Natural killer cell (primary cell): ENCODE data around the gene PRR5L. TPM values are rescaled to one million over a fixed set of nuclear protein-coding genes. Genes with fewer than 3 reads are reported as not detected.

ENCODE experiments used
- ATAC-seq, 3 donors: fragments of 150-1000 bp in 2 of 3; fragments of 200-7000 bp in 1 of 3; cut with Tn5 transposase; 1 replicate in 1 of 3; 2 replicates in 2 of 3; pipeline ENCODE4 v1.10.0; 2021; ENCODE audit warnings: mild to moderate bottlenecking in 2 of 3, moderate library complexity in 2 of 3
- DNase-seq, 2 donors: peaks; one replicate each; pipeline versions ENCODE4 v3.0.0 to v3.0.0-alpha.2; 2013 to 2021; ENCODE audit warnings: mixed read lengths in 1 of 2
- H3K27ac ChIP-seq: one replicate; pipeline ENCODE4 v1.5.1; 2013; ENCODE audit warnings: mild to moderate bottlenecking, low read length
- H3K27me3 ChIP-seq: one replicate; pipeline ENCODE4 v1.6.1; 2013; ENCODE audit warnings: low read length; ENCODE audit not compliant: control insufficient read depth, insufficient read depth
- H3K36me3 ChIP-seq: one replicate; pipeline ENCODE4 v1.6.1; 2013; ENCODE audit warnings: low read length; ENCODE audit not compliant: control insufficient read depth, insufficient read depth
- H3K4me1 ChIP-seq: one replicate; pipeline ENCODE4 v1.6.1; 2013; ENCODE audit warnings: low read length; ENCODE audit not compliant: control insufficient read depth, insufficient read depth
- H3K4me3 ChIP-seq: one replicate; pipeline ENCODE4 v1.5.1; 2013; ENCODE audit warnings: low read length
- H3K9me3 ChIP-seq: one replicate; pipeline ENCODE4 v1.6.1; 2013; ENCODE audit warnings: low read length; ENCODE audit not compliant: control insufficient read depth, insufficient read depth
- H3K27ac Mint-ChIP-seq, 2 donors: one replicate each; pipeline ENCODE4 v1.8.0; 2022; ENCODE audit warnings: mild to moderate bottlenecking in 2 of 2, mixed read lengths in 2 of 2, moderate library complexity in 1 of 2
- H3K27me3 Mint-ChIP-seq, 2 donors: one replicate each; pipeline ENCODE4 v1.8.0; 2022; ENCODE audit warnings: low read depth in 2 of 2, mixed read lengths in 2 of 2
- H3K36me3 Mint-ChIP-seq: one replicate; pipeline ENCODE4 v1.8.0; 2022; ENCODE audit warnings: mixed read lengths
- H3K4me1 Mint-ChIP-seq, 2 donors: one replicate each; pipeline ENCODE4 v1.8.0; 2022; ENCODE audit warnings: mixed read lengths in 2 of 2
- H3K4me3 Mint-ChIP-seq: one replicate; pipeline ENCODE4 v1.8.0; 2022; ENCODE audit warnings: mild to moderate bottlenecking, moderate library complexity, mixed read lengths
- H3K9me3 Mint-ChIP-seq, 2 donors: one replicate each; pipeline ENCODE4 v1.8.0; 2022; ENCODE audit warnings: mixed read lengths in 2 of 2
- WGBS: methylation state at CpG from one replicate; pipeline ENCODE4 v1.1.7; 2013; ENCODE audit warnings: missing lambda C conversion rate; ENCODE audit not compliant: insufficient coverage; 5-methylcytosine and 5-hydroxymethylcytosine counted together
- intact Hi-C: fragments of 100-400 bp; cut with micrococcal nuclease; formaldehyde crosslinking; loops from one replicate; pipeline ENCODE4 v1.14.2; 2022
- total RNA-seq, 4 donors: library from RNA; stranded (reverse); fragments of 120-200 nt in 1 of 4; gene quantifications; one replicate each; pipeline versions ENCODE4 v1.2.3 to v1.2.4, GENCODE V29; 2013 to 2022
- TF ChIP-seq, protein P1 (sequence below): fragments of 200-600 bp; IDR thresholded peaks from one replicate; pipeline ENCODE4 v1.8.0; 2022; ENCODE audit warnings: antibody characterized with exemption

PRR5L gene
- total RNA-seq, 3 donors from 2014 or later (not counting 1 experiment from before 2014, with no cell fraction given): 128 to 367 (median 303) TPM

DNA sequence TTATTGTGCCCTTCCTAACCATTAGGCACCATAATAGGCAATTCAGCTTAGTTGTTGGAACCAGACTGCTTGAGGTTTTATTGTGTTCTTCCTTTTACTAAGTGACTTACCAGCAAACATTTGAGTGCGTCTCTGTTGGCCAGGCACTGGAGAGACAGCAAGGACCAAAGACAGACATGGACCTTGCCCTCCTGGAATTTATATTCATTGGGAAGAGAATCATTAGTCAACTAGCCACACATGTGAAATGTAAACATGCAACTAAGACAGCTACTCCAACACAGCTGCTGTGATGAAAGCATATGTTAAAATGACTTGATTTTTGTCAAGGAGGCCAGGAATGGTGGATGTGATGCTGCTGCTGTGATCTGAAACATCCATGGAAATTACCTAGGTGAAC is 107.6 kb downstream of the PRR5L start:
- intact Hi-C loops: no loop called here
- Histone ChIP-seq H3K9me3 (no peaks in the 10 kb centered on the region), H3K27me3 (no peaks in the 10 kb centered on the region), H3K36me3 (peaks cover 80% of the 10 kb centered on the region), H3K4me1 (peaks cover 41% of the 10 kb centered on the region), H3K27ac (no peak overlapping the region), H3K4me3 (no peak overlapping the region)
- Mint-ChIP-seq H3K9me3 (no peaks in the 10 kb centered on the region), H3K27ac (peak overlapping the region; percentile 97 to 99), H3K4me1 (peaks cover 61 to 65% of the 10 kb centered on the region in 2 donors), H3K4me3 (no peak overlapping the region), H3K36me3 (peaks cover 32% of the 10 kb centered on the region), H3K27me3 (no peaks in the 10 kb centered on the region)
- no CpG with 5 or more reads among the region's 1 CpG for WGBS
- TF ChIP-seq, protein P1, sequence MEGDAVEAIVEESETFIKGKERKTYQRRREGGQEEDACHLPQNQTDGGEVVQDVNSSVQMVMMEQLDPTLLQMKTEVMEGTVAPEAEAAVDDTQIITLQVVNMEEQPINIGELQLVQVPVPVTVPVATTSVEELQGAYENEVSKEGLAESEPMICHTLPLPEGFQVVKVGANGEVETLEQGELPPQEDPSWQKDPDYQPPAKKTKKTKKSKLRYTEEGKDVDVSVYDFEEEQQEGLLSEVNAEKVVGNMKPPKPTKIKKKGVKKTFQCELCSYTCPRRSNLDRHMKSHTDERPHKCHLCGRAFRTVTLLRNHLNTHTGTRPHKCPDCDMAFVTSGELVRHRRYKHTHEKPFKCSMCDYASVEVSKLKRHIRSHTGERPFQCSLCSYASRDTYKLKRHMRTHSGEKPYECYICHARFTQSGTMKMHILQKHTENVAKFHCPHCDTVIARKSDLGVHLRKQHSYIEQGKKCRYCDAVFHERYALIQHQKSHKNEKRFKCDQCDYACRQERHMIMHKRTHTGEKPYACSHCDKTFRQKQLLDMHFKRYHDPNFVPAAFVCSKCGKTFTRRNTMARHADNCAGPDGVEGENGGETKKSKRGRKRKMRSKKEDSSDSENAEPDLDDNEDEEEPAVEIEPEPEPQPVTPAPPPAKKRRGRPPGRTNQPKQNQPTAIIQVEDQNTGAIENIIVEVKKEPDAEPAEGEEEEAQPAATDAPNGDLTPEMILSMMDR: no peak
- DNase-seq (no peak), ATAC-seq (no peak)

DNA sequence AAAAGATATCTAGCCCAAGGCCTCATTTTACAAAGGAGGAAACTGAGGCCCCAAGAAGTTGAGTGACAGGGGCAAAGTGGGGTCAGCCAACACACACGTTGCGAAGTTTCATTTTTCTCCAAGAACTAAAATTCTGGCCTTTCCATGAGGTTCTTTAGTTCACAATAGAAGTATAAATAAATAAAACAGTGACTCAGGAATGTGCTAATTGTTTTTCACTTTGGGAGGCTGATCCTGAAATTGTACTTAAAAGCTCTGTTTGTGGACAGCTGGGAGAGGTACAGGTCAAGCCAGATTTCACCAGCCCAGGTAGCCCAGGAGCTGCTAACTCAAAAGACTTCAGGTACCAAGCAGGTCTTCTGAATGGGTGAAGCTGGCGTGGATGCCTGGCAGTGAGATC is 108.7 kb downstream of the PRR5L start:
- peaks cover 61 to 65% of the 10 kb centered on the region in 2 donors for H3K4me1 Mint-ChIP-seq

DNA sequence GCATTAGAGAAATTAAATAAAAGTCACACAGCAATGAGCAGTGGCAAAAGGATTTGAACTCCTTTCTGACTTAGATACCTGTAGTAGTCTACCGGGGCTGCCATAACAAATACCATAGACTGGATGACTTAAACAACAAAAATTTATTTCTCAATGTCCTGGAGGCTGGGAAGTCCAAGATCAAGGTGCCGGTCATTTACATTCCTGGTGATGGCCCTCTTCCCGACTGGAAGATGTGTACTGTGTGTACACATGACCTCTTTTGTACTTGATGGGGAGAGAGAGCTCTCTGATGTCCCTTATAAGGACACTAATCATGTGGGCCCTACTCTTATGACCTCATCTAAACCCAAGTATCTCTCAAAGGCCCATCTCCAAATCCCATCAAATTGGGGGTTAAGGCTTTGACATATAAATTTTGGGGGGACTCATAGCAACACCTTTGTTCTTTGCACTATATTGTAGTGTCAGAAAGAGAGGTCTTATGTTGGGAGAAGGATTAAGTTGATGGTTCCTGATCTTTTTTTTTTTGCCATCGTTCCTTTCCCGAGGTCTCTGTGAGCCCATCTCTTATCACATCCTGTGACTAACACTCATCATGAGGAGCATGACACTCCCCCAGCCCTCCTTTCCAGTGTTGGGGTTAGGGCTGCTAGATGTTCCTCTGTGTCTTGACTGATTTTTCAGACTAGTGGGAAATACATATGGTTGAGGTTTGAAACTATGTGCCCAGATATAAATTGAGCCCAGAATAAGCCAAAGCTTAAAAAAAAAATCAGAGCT is 109.7 kb downstream of the PRR5L start:
- TF ChIP-seq, protein P1: no peak
- no peak overlapping the region for H3K4me3 Mint-ChIP-seq
- H3K27ac Mint-ChIP-seq: peak overlapping the region; percentile 97 to 99
- Histone ChIP-seq H3K36me3 (peaks cover 72% of the 10 kb centered on the region), H3K27me3 (no peaks in the 10 kb centered on the region), H3K27ac (peak overlapping the region; percentile 25), H3K4me1 (peaks cover 42% of the 10 kb centered on the region), H3K9me3 (no peaks in the 10 kb centered on the region), H3K4me3 (no peak overlapping the region)
- WGBS: 96% methylated on average over 3 of the region's 5 CpGs
- H3K4me1 Mint-ChIP-seq: peaks cover 61 to 66% of the 10 kb centered on the region in 2 donors
- no peak for DNase-seq
- no peaks in the 10 kb centered on the region for H3K9me3 Mint-ChIP-seq
- no peaks in the 10 kb centered on the region for H3K27me3 Mint-ChIP-seq
- no peak for ATAC-seq
- intact Hi-C loops: no loop called here
- peaks cover 17% of the 10 kb centered on the region for H3K36me3 Mint-ChIP-seq

More for the DNA sequence above, 108.7 kb downstream of the PRR5L start:
- H3K4me1 ChIP-seq: peaks cover 42% of the 10 kb centered on the region
- intact Hi-C loops: no loop called here
- H3K27ac Mint-ChIP-seq: peak overlapping the region; percentile 97 to 99
- TF ChIP-seq, protein P1: no peak
- no peaks in the 10 kb centered on the region for H3K27me3 Mint-ChIP-seq
- no peak for DNase-seq
- no peak overlapping the region for H3K4me3 Mint-ChIP-seq
- H3K27me3 ChIP-seq: no peaks in the 10 kb centered on the region
- H3K36me3 ChIP-seq: peaks cover 73% of the 10 kb centered on the region
- no peak overlapping the region for H3K27ac ChIP-seq
- H3K9me3 Mint-ChIP-seq: no peaks in the 10 kb centered on the region
- peaks cover 25% of the 10 kb centered on the region for H3K36me3 Mint-ChIP-seq
- no peaks in the 10 kb centered on the region for H3K9me3 ChIP-seq
- ATAC-seq: no peak
- H3K4me3 ChIP-seq: no peak overlapping the region
- WGBS: 94% methylated on average over 3 of the region's 3 CpGs
